GM12872 (cell line): ENCODE measurements around the gene GJB5.

Experiments used
- CTCF ChIP-seq: IDR thresholded peaks from 3 replicates; pipeline ENCODE4 v1.5.1; 2011; ENCODE audit warnings: low read depth, mild to moderate bottlenecking, low read length, moderate library complexity; ENCODE audit not compliant: insufficient read depth

Gene GJB5

GRCh38 chr1:34771573-34772371 is 16.9 kb downstream of the GJB5 start:
- TF ChIP-seq CTCF: no peak

DNA sequence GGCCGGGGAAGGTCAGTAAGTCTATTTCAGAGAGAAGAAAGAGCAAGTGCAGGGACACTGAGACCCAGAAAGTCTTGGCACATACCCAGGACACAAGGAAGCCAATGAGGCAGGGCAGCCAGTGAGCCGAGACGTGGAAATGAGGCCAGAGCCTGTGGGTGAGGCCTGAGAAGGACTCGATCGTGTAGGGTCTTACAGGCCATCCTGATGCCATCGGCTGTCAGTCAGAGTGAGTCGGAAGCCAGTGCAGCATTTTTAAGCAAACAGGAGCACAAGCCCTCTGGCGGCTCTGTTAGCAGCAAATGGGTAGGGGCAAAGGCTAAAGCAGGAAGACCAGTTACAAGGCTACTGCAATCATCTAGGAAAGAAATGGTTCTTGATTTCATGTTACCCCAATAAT is 20.1 kb downstream of the GJB5 start:
- no peak for TF ChIP-seq CTCF

DNA sequence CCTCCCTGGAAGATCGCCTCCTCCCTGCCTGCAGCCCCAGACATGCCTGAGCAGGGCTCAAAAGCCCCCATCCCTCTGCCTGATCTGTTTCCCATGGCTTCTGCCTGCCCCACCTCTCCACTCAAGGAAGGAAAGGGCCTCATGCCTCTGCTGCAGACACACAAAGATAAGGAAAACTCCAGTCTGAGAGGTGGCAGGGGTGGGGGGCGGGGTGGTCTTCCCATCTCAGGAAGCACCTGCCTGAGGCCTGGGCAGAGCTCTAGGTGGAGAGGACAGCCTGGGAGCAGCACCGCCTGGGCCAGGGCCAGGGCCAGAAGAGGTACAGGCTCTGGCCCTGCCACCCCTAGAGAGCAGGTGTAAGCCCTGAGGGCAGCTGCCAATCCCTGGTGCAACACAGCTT is 22.1 kb downstream of the GJB5 start:
- TF ChIP-seq CTCF: no peak

- TF ChIP-seq CTCF: no peak
These were observed 22.9 kb downstream of the GJB5 start for GRCh38 chr1:34777519-34778321.

DNA sequence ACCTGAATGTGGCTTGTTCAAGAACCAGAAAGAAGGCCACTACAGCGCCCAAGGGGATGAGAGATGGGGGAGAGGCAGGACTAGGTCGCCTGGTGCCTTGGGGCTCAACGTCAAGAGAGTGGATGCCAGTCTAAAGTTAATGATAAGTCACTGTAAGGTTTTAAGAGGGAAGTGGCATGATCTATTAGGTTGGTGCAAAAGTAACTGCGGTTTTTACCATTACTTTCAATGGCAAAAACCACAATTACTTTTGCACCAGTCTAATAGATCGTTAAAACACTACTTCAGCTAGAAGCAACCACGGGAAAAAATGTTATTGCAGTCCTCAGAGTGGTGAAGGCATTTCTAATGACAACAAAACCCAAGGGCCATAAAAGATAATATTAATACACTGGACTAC is 23.5 kb downstream of the GJB5 start:
- TF ChIP-seq CTCF: no peak

- no peak for TF ChIP-seq CTCF
These were observed 24.2 kb downstream of the GJB5 start for GRCh38 chr1:34779005-34779404.

GRCh38 chr1:34779526-34779925 is 24.7 kb downstream of the GJB5 start:
- TF ChIP-seq CTCF: no peak
